ENCODE results near the gene ZNF385B.

- TF ChIP-seq, protein P1, sequence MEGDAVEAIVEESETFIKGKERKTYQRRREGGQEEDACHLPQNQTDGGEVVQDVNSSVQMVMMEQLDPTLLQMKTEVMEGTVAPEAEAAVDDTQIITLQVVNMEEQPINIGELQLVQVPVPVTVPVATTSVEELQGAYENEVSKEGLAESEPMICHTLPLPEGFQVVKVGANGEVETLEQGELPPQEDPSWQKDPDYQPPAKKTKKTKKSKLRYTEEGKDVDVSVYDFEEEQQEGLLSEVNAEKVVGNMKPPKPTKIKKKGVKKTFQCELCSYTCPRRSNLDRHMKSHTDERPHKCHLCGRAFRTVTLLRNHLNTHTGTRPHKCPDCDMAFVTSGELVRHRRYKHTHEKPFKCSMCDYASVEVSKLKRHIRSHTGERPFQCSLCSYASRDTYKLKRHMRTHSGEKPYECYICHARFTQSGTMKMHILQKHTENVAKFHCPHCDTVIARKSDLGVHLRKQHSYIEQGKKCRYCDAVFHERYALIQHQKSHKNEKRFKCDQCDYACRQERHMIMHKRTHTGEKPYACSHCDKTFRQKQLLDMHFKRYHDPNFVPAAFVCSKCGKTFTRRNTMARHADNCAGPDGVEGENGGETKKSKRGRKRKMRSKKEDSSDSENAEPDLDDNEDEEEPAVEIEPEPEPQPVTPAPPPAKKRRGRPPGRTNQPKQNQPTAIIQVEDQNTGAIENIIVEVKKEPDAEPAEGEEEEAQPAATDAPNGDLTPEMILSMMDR (IDR thresholded peaks at IDR 0.05; ENCODE audit: low read depth, low read length, missing input control), result no peak
- TF ChIP-seq NR2F2 (IDR thresholded peaks at IDR 0.05), result no peak
These were observed 141.1 kb downstream of the ZNF385B start for GRCh38 chr2:179720173-179720772.
